ENCODE results near the gene ZFHX3. TPM values are rescaled to one million over a fixed set of nuclear protein-coding genes. Genes with fewer than 3 reads are reported as not detected.

ZFHX3 gene
- total RNA-seq, 2 experiments from 2014 or later = 0.38 to 0.43 TPM

DNA sequence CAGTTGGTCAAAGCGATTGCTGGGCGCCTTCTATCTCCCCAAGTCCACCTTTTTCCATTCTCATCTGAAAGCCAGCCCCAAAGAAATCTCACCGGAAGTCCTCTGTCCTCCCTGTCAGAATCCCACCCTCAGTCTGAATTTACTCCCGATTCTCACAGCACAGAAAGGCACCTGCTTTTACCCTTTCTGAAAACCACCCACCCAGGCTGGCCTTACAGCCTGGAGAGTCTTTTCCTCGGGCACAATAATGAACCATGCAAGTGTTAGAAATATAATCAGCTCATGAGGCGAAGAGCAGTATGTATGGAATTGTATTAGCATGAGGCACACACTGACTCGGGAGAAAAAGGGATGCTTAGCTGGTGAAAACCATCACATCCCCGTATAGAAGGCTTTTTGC lies 1.2 kb upstream of the ZFHX3 start:
- no peak overlapping the region for H3K4me3 Mint-ChIP-seq
- H3K9me3 Mint-ChIP-seq = no peaks in the 10 kb centered on the region
- no peak overlapping the region for H3K27ac Mint-ChIP-seq
- H3K36me3 Mint-ChIP-seq (ENCODE audit: low read depth) = no peaks in the 10 kb centered on the region
- peaks cover 32% of the 10 kb centered on the region for H3K27me3 Mint-ChIP-seq
- no peak for DNase-seq
- peaks cover 3% of the 10 kb centered on the region for H3K4me1 Mint-ChIP-seq
- POLR2A ChIA-PET = no interaction called here
- CTCF ChIA-PET = interaction anchor here (0.7 kb wide), 1 partner anchor 217 kb away, joined by 3 read pairs; no protein-coding TSS in a partner anchor

DNA sequence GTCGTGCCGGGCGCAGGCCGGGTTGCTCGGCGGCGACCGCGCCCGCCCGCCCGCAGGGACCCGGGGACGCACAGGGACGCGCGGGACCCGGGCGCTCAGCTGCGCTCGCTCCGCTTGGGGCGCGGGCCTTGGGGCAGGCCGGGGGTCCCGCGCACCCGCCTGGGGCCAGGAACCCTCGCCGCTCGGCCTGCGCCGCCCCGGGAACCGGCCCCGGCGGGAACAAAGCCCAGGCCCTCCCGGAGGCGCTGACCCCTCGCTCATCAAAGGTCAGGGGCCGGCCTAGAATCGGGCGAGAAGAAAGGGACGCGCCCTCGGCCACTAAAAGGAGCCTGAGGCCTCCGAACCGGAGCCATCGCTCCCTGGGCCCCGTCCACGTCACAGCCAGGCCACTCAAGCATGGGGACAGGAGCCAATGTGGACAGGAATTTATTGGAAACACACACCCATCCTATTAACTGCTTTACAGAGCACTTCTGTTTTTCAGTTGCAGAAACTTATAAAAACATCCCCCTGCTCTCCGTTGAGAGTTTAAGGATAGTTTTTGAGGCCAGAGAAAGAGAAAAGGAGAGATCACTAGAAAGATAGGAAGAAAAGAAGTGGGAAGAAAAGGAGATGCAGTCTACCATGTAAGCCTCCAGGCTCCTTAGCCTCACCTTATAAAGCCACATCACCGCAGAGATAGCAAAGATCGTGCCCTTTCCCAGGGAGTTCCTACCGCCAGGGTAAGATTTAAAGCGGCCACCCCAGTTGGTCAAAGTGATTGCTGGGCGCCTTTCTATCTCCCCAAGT lies 558 bp upstream of the ZFHX3 start:
- Mint-ChIP-seq H3K27me3 (peaks cover 34% of the 10 kb centered on the region), H3K36me3 (ENCODE audit: low read depth) (no peaks in the 10 kb centered on the region), H3K4me1 (peaks cover 3% of the 10 kb centered on the region), H3K9me3 (no peaks in the 10 kb centered on the region), H3K27ac (no peak overlapping the region), H3K4me3 (no peak overlapping the region)
- no peak for DNase-seq
- POLR2A ChIA-PET = no interaction called here
- CTCF ChIA-PET = no interaction called here

DNA sequence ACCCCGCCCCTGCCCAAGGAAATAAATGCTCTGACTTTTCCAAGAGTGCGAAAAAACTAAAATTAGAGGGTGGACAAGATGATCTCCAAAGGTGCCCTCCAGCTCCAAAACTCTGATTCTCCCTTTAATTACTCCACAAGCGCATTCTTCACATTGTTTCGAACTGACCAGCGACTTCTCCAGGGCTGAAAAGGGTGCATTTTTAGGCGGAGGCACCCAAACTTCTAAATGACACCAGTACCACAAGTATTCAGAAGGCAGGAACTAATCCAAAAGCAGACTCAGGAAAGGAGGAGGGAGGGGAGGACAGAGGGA lies 750 bp downstream of the ZFHX3 start:
- H3K9me3 Mint-ChIP-seq = no peaks in the 10 kb centered on the region
- POLR2A ChIA-PET = no interaction called here
- no peaks in the 10 kb centered on the region for H3K36me3 Mint-ChIP-seq (ENCODE audit: low read depth)
- CTCF ChIA-PET = no interaction called here
- peak overlapping the region; percentile 24 for H3K4me3 Mint-ChIP-seq
- no peak for DNase-seq
- H3K27ac Mint-ChIP-seq = no peak overlapping the region
- H3K27me3 Mint-ChIP-seq = peaks cover 35% of the 10 kb centered on the region
- H3K4me1 Mint-ChIP-seq = peaks cover 3% of the 10 kb centered on the region

DNA sequence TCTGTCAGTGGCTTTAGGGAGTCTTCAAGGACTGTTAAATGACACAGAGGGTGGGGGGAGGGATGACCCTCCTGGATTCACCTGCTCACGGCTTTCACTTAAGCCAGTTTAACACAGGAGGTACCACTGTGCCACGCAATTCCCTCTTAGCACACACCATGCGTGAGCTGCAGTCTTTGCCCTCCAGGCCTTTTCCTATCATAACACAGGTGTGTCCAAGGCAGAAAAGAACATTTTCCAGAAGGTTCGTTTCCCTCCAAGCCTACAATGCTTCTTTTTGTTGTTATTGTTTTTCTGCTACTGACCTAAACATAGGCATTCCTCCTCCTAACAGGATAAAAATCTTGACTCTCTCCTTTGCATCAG lies 1.1 kb downstream of the ZFHX3 start:
- no peak overlapping the region for H3K27ac Mint-ChIP-seq
- H3K27me3 Mint-ChIP-seq = peaks cover 35% of the 10 kb centered on the region
- H3K36me3 Mint-ChIP-seq (ENCODE audit: low read depth) = no peaks in the 10 kb centered on the region
- DNase-seq = no peak
- H3K4me1 Mint-ChIP-seq = peaks cover 3% of the 10 kb centered on the region
- H3K9me3 Mint-ChIP-seq = no peaks in the 10 kb centered on the region
- H3K4me3 Mint-ChIP-seq = no peak overlapping the region
- CTCF ChIA-PET = no interaction called here
- POLR2A ChIA-PET = no interaction called here

- Mint-ChIP-seq H3K27ac (no peak overlapping the region), H3K27me3 (peaks cover 35% of the 10 kb centered on the region)
- CTCF ChIA-PET = no interaction called here
Observed at GRCh38 chr16:73046202-73046848, 1.6 kb downstream of the ZFHX3 start.

DNA sequence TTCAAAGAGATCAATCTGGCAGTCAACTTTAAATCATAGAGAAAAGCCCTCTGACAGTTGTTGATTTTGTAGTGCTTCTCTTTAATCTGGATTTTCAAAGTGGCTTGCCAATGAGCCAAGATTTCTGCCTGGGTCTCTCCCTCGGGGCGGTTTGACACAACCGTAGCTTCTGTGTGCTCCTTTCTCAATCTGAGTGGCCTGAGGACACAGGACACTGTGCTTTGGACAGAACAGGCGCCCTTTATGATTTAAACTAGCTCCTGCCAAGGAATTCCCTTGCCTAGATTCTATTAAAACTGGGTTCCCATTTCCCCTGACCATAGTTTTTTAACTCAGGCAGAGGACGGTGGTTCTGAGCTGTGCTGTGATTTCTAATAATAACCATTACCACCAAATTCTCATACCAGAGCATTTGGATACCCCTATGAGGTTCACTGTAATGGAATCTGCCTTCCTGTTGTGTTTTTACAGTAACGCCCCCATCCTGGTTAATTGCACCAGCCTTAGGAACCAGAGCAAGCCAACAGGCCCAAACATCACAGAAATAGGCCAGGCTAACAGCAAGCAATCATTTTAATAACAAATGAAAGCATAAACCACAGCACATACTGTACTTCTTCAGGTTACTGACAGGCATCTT lies 4.0 kb downstream of the ZFHX3 start:
- Mint-ChIP-seq H3K36me3 (ENCODE audit: low read depth) (no peaks in the 10 kb centered on the region), H3K27ac (no peak overlapping the region), H3K9me3 (no peaks in the 10 kb centered on the region), H3K4me3 (no peak overlapping the region), H3K4me1 (peaks cover 3% of the 10 kb centered on the region), H3K27me3 (peaks cover 31% of the 10 kb centered on the region)
- POLR2A ChIA-PET = no interaction called here
- CTCF ChIA-PET = interaction anchor here (0.6 kb wide), 1 partner anchor 112 kb away, joined by 3 read pairs; no protein-coding TSS in a partner anchor
- no peak for DNase-seq

More at GRCh38 chr16:73046202-73046848, 1.6 kb downstream of the ZFHX3 start:
- POLR2A ChIA-PET = no interaction called here
- no peak for DNase-seq
- Mint-ChIP-seq H3K36me3 (ENCODE audit: low read depth) (no peaks in the 10 kb centered on the region), H3K4me1 (peaks cover 3% of the 10 kb centered on the region), H3K9me3 (no peaks in the 10 kb centered on the region), H3K4me3 (no peak overlapping the region)

- Mint-ChIP-seq H3K4me3 (no peak overlapping the region), H3K27ac (no peak overlapping the region), H3K27me3 (peaks cover 27% of the 10 kb centered on the region), H3K9me3 (no peaks in the 10 kb centered on the region), H3K4me1 (peaks cover 3% of the 10 kb centered on the region), H3K36me3 (ENCODE audit: low read depth) (no peaks in the 10 kb centered on the region)
- POLR2A ChIA-PET = no interaction called here
- CTCF ChIA-PET = no interaction called here
- no peak for DNase-seq
Observed at GRCh38 chr16:73042807-73043206, 5.1 kb downstream of the ZFHX3 start.

DNA sequence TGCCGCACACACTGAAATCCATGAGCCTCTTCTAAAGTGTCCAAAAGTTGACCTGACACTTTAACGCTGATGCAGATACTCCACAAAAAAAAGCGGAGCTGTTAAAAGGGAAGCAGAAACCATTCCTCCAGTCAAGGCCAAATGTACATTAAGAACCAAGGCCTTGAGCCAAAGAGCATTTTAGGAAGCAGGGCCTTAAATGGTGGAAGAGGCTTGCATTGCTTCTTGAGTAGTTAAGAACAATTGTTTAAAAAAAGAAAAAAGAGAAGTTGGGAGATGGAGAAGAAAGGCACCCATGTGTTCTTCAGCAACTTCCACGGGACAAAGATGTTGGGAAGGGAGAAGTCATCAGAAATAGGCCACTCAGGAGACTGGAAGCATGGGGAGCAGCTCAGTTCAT lies 6.3 kb downstream of the ZFHX3 start:
- H3K27me3 Mint-ChIP-seq = peaks cover 29% of the 10 kb centered on the region
- no peaks in the 10 kb centered on the region for H3K9me3 Mint-ChIP-seq
- no peak overlapping the region for H3K27ac Mint-ChIP-seq
- DNase-seq = no peak
- CTCF ChIA-PET = no interaction called here
- POLR2A ChIA-PET = no interaction called here
- no peaks in the 10 kb centered on the region for H3K36me3 Mint-ChIP-seq (ENCODE audit: low read depth)
- H3K4me3 Mint-ChIP-seq = no peak overlapping the region
- H3K4me1 Mint-ChIP-seq = no peaks in the 10 kb centered on the region

DNA sequence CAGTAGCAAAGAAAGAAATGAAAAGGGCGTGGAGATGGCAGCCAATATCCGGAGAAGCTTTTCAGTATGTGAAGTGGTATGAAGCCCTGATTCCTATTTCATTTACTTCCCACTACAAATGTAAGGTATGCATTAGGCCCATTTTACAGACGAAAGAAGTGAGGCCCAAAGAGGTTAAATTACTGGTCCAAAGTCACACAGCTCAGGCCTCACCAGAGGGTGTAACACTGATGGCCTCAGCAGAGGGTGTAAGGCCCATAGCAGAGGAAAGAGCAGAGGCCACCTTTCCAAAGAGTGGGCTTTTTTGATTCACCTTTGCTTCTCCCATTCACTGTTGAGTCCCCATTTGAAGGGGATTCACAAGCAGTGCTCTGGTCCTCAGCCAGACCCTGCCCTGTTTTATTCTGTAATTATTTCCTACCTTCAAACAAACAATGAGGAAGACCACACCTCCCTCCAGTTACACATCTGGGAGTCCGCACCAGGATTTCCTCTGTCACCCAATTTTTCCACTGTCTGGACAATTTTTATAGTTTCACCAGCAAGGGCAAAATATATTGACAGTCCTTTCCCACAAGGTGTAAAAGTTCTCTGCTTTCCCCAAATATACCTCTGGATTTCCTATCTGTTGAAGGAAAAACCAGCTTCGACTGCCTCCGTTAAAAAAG lies 7.1 kb downstream of the ZFHX3 start:
- CTCF ChIA-PET = no interaction called here
- H3K4me3 Mint-ChIP-seq = no peak overlapping the region
- H3K36me3 Mint-ChIP-seq (ENCODE audit: low read depth) = no peaks in the 10 kb centered on the region
- DNase-seq = no peak
- H3K4me1 Mint-ChIP-seq = no peaks in the 10 kb centered on the region
- POLR2A ChIA-PET = no interaction called here
- H3K27ac Mint-ChIP-seq = no peak overlapping the region
- H3K27me3 Mint-ChIP-seq = peaks cover 26% of the 10 kb centered on the region
- H3K9me3 Mint-ChIP-seq = no peaks in the 10 kb centered on the region

GRCh38 chr16:73040136-73040535 lies 7.8 kb downstream of the ZFHX3 start:
- H3K4me1 Mint-ChIP-seq = no peaks in the 10 kb centered on the region
- DNase-seq = no peak
- no peaks in the 10 kb centered on the region for H3K9me3 Mint-ChIP-seq
- peaks cover 22% of the 10 kb centered on the region for H3K27me3 Mint-ChIP-seq
- CTCF ChIA-PET = no interaction called here
- H3K4me3 Mint-ChIP-seq = no peak overlapping the region
- POLR2A ChIA-PET = no interaction called here
- no peak overlapping the region for H3K27ac Mint-ChIP-seq
- H3K36me3 Mint-ChIP-seq (ENCODE audit: low read depth) = no peaks in the 10 kb centered on the region

- CTCF ChIA-PET = no interaction called here
Observed at GRCh38 chr16:73037845-73038570, 9.9 kb downstream of the ZFHX3 start.

DNA sequence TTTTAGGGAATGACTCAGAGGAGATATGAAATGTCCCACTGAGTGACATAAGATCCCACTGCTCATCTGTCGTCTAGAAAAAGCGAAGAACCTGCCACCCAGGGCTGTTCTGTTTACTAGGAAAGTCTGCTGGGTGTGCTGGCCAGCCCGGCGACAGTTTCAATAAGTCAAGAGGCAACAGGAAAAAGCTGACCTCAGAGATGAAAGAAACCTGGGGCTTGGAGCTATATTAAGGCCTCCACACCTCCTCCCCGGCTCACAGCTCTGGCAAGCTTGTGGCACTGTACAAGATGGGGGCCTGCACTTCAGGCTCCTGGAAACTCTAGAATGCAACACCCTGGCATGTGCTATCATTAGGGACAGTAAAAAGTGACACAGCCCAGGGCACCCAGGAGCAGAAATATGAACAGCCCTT lies 10.6 kb downstream of the ZFHX3 start:
- Mint-ChIP-seq H3K27me3 (peaks cover 17% of the 10 kb centered on the region), H3K9me3 (no peaks in the 10 kb centered on the region)
- CTCF ChIA-PET = no interaction called here

More at GRCh38 chr16:73037845-73038570, 9.9 kb downstream of the ZFHX3 start:
- H3K4me1 Mint-ChIP-seq = peaks cover 3% of the 10 kb centered on the region
- no peaks in the 10 kb centered on the region for H3K36me3 Mint-ChIP-seq (ENCODE audit: low read depth)
- no peaks in the 10 kb centered on the region for H3K9me3 Mint-ChIP-seq
- no peak for DNase-seq
- POLR2A ChIA-PET = no interaction called here
- no peak overlapping the region for H3K4me3 Mint-ChIP-seq
- no peak overlapping the region for H3K27ac Mint-ChIP-seq
- H3K27me3 Mint-ChIP-seq = peaks cover 17% of the 10 kb centered on the region

More for the DNA sequence above, 10.6 kb downstream of the ZFHX3 start:
- no peaks in the 10 kb centered on the region for H3K36me3 Mint-ChIP-seq (ENCODE audit: low read depth)
- H3K4me3 Mint-ChIP-seq = no peak overlapping the region
- peaks cover 3% of the 10 kb centered on the region for H3K4me1 Mint-ChIP-seq
- no peak overlapping the region for H3K27ac Mint-ChIP-seq
- no peak for DNase-seq
- POLR2A ChIA-PET = no interaction called here

All from activated CD4-positive, alpha-beta memory T cell treated with anti-CD3 and anti-CD28 coated beads, Interleukin-2, amount 10 ng/mL, durations not matched to agents 7 days and 5 days (primary cell).